ENCODE measurements around the gene ATP13A2.

ATP13A2 gene

DNA sequence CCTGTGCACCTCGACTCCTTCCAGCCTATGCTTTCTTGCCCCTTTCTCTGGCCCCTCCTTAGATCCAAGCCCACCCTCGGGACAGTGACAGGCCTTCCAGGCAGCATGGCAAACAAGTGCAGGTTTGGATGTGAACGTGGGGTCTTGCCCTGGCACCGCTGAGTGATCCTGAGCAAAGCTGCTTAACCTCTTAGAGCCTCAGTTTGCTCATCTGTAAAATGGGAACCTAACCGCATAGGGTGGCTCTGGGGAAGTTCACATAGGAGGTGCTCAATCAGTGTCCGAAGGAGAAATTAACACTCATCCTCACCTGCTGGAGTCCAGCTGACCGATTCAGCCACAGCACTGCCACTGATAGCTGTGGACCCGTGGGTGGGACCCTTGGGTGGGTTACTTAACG lies 38.5 kb downstream of the ATP13A2 start:
- TF ChIP-seq EZH2 (IDR thresholded peaks at IDR 0.05; ENCODE audit: borderline replicate concordance, low read depth, low read length, severe bottlenecking) = no peak
- TF ChIP-seq, protein P1, sequence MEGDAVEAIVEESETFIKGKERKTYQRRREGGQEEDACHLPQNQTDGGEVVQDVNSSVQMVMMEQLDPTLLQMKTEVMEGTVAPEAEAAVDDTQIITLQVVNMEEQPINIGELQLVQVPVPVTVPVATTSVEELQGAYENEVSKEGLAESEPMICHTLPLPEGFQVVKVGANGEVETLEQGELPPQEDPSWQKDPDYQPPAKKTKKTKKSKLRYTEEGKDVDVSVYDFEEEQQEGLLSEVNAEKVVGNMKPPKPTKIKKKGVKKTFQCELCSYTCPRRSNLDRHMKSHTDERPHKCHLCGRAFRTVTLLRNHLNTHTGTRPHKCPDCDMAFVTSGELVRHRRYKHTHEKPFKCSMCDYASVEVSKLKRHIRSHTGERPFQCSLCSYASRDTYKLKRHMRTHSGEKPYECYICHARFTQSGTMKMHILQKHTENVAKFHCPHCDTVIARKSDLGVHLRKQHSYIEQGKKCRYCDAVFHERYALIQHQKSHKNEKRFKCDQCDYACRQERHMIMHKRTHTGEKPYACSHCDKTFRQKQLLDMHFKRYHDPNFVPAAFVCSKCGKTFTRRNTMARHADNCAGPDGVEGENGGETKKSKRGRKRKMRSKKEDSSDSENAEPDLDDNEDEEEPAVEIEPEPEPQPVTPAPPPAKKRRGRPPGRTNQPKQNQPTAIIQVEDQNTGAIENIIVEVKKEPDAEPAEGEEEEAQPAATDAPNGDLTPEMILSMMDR (IDR thresholded peaks at IDR 0.05; ENCODE audit: borderline replicate concordance, extremely low read depth, low read length, poor library complexity, severe bottlenecking) = no peak
- Histone ChIP-seq H3K4me3 (ENCODE audit: low read depth in 1 of 2, low read length in 2 of 2) (no peak overlapping the region), H3K27me3 (ENCODE audit: insufficient read depth, low read length, poor library complexity) (no peaks in the 10 kb centered on the region), H4K20me1 (ENCODE audit: insufficient read depth, low read length) (no peaks in the 10 kb centered on the region; the same call in 1 of the 2 replicates), H3K9ac (ENCODE audit: low read depth, low read length) (no peak overlapping the region), H3K27ac (ENCODE audit: low read length) (no peak overlapping the region), H3K4me2 (ENCODE audit: insufficient read depth, low read length) (no peak overlapping the region), H3K9me3 (ENCODE audit: insufficient read depth, low read length, severe bottlenecking) (no peaks in the 10 kb centered on the region), H3K36me3 (ENCODE audit: insufficient read depth, low read length) (no peaks in the 10 kb centered on the region), H3K4me1 (ENCODE audit: insufficient read depth, low read length) (no peaks in the 10 kb centered on the region), H2AFZ (ENCODE audit: low read depth, low read length) (no peak overlapping the region), H3K79me2 (ENCODE audit: insufficient read depth, low read length) (no peaks in the 10 kb centered on the region)
- DNase-seq (no peak), ATAC-seq (ENCODE audit: insufficient read depth, low read depth) (no peak)

DNA sequence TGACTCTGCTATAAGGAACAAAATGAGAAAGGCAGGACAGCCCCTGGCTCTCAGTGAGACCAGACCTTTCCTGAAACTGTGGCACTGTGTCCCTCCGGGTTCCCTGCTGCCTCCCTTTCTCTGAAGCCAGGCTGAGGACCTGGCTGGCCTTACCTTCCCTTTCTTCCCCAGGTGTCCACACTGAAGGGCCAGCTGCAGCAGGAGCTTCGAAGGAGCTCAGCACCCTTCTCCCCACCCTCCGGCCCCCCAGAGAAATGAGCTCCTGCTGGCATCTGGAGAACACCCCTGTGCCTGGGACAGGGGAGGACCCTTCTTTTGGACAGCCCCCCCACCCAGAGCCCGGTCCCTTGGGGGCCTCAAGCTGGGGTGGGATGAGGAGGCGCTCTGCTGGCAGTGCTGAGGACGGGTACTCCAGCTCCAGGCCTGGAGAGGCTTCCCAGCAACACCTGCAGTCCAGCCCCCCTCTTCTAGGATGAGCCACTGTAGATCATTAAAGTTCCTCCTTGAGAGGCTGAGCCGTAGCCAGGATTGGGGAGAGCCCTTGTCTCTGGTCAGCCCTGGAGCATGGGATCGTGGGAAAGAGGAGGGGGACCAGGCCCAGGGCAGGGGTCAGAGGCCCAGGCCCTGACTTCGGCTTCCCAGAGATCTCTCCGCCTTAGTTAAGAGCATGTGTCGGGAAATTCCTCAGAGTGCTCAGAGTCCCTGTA lies 39.4 kb downstream of the ATP13A2 start:
- no peak overlapping the region for H3K27ac ChIP-seq (ENCODE audit: low read length)
- H3K9me3 ChIP-seq (ENCODE audit: insufficient read depth, low read length, severe bottlenecking) = no peaks in the 10 kb centered on the region
- H3K79me2 ChIP-seq (ENCODE audit: insufficient read depth, low read length) = no peaks in the 10 kb centered on the region
- no peak overlapping the region for H3K4me3 ChIP-seq (ENCODE audit: low read depth in 1 of 2, low read length in 2 of 2)
- H3K27me3 ChIP-seq (ENCODE audit: insufficient read depth, low read length, poor library complexity) = no peaks in the 10 kb centered on the region
- H3K4me2 ChIP-seq (ENCODE audit: insufficient read depth, low read length) = no peak overlapping the region
- H2AFZ ChIP-seq (ENCODE audit: low read depth, low read length) = no peak overlapping the region
- no peaks in the 10 kb centered on the region for H3K4me1 ChIP-seq (ENCODE audit: insufficient read depth, low read length)
- no peak for TF ChIP-seq EZH2 (IDR thresholded peaks at IDR 0.05; ENCODE audit: borderline replicate concordance, low read depth, low read length, severe bottlenecking)
- TF ChIP-seq, protein P1 (IDR thresholded peaks at IDR 0.05; ENCODE audit: borderline replicate concordance, extremely low read depth, low read length, poor library complexity, severe bottlenecking) = no peak
- ATAC-seq (ENCODE audit: insufficient read depth, low read depth) (no peak), DNase-seq (no peak)
- no peaks in the 10 kb centered on the region; the same call in 1 of the 2 replicates for H4K20me1 ChIP-seq (ENCODE audit: insufficient read depth, low read length)
- H3K9ac ChIP-seq (ENCODE audit: low read depth, low read length) = no peak overlapping the region
- H3K36me3 ChIP-seq (ENCODE audit: insufficient read depth, low read length) = peaks cover 4% of the 10 kb centered on the region

DNA sequence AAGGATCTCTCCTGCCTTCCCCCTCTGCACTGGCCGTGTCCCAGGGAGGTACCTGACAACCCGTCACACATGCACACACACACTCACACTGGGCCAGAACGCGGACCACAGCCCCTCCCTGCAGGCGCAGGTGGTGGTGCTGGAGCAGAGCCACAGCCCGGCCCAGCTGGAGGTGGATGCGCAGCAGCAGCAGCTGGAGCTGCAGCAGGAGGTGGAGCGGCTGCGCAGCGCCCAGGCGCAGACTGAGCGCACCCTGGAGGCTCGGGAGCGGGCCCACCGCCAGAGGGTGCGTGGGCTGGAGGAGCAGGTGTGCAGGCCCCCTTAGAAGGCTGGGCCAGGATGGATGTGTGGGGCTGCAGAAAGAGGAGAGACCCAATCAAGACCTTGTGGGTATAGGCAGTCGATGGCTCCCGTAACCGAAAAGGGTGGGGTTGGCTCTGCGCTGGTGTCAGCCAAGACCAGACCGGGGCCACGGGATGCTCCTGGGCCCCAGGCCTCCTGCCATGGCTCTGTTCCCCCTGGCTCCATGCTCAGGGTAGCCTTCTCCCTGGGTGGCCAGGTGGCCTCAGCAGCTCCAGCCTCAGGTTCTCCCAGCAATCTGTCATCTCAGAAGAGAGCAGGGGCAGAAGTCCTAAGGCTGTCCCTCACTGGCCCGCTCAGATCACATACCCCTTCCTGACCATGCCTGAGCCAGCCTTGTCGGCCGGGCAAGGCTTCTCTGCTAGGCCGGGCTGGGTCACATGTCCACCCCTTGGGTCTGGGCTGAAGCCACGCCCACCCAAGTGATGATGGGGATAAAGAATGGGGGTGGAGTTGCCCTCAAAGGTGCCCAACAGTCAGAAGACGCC lies 40.2 kb downstream of the ATP13A2 start:
- H2AFZ ChIP-seq (ENCODE audit: low read depth, low read length) = no peak overlapping the region
- DNase-seq = no peak
- ATAC-seq (ENCODE audit: insufficient read depth, low read depth) = 0 out of 3 replicates have a peak, but pooled peaks have one; percentile 17

More for the DNA sequence above, 40.2 kb downstream of the ATP13A2 start:
- no peak overlapping the region for H3K9ac ChIP-seq (ENCODE audit: low read depth, low read length)
- no peak overlapping the region for H3K4me3 ChIP-seq (ENCODE audit: low read depth in 1 of 2, low read length in 2 of 2)
- no peaks in the 10 kb centered on the region for H3K27me3 ChIP-seq (ENCODE audit: insufficient read depth, low read length, poor library complexity)
- no peak overlapping the region for H3K4me2 ChIP-seq (ENCODE audit: insufficient read depth, low read length)
- no peaks in the 10 kb centered on the region; the same call in 1 of the 2 replicates for H4K20me1 ChIP-seq (ENCODE audit: insufficient read depth, low read length)
- H3K36me3 ChIP-seq (ENCODE audit: insufficient read depth, low read length) = peaks cover 4% of the 10 kb centered on the region
- H3K79me2 ChIP-seq (ENCODE audit: insufficient read depth, low read length) = no peaks in the 10 kb centered on the region
- H3K9me3 ChIP-seq (ENCODE audit: insufficient read depth, low read length, severe bottlenecking) = no peaks in the 10 kb centered on the region
- TF ChIP-seq, protein P1 (IDR thresholded peaks at IDR 0.05; ENCODE audit: borderline replicate concordance, extremely low read depth, low read length, poor library complexity, severe bottlenecking) = no peak
- no peak for TF ChIP-seq EZH2 (IDR thresholded peaks at IDR 0.05; ENCODE audit: borderline replicate concordance, low read depth, low read length, severe bottlenecking)
- no peak overlapping the region for H3K27ac ChIP-seq (ENCODE audit: low read length)
- no peaks in the 10 kb centered on the region for H3K4me1 ChIP-seq (ENCODE audit: insufficient read depth, low read length)

Data from DND-41 (cell line).